C4-2B (cell line): Measurements from ENCODE around the gene HACE1.

ENCODE experiments used
- H3K27ac ChIP-seq: fragments of 450-650 bp; 2 replicates; pipeline ENCODE4 v1.5.1; 2017
- CTCF ChIP-seq: fragments of 450-650 bp; conservative IDR thresholded peaks from 2 replicates; pipeline ENCODE4 v1.5.1; 2017; ENCODE audit warnings: mild to moderate bottlenecking
- ZFX ChIP-seq: fragments of 450-650 bp; IDR thresholded peaks from 2 replicates; pipeline ENCODE4 v1.6.1; 2017

Gene HACE1

GRCh38 chr6:104887350-104887749, 27.6 kb upstream of the HACE1 start:
- no peak for TF ChIP-seq CTCF
- TF ChIP-seq ZFX: no peak

GRCh38 chr6:104885518-104886043, 25.9 kb upstream of the HACE1 start:
- no peak overlapping the region for H3K27ac ChIP-seq

More at GRCh38 chr6:104887350-104887749, 27.6 kb upstream of the HACE1 start:
- H3K27ac ChIP-seq: no peak overlapping the region

GRCh38 chr6:104884867-104885517, 25.3 kb upstream of the HACE1 start:
- no peak overlapping the region for H3K27ac ChIP-seq

More at GRCh38 chr6:104885518-104886043, 25.9 kb upstream of the HACE1 start:
- no peak for TF ChIP-seq CTCF
- no peak for TF ChIP-seq ZFX

GRCh38 chr6:104881964-104882668, 22.4 kb upstream of the HACE1 start:
- H3K27ac ChIP-seq: no peak overlapping the region
- TF ChIP-seq CTCF (no peak), ZFX (no peak)

More at GRCh38 chr6:104884867-104885517, 25.3 kb upstream of the HACE1 start:
- TF ChIP-seq CTCF (no peak), ZFX (no peak)

GRCh38 chr6:104862456-104862855, 2.7 kb upstream of the HACE1 start:
- TF ChIP-seq ZFX (no peak), CTCF (no peak)
- no peak overlapping the region for H3K27ac ChIP-seq

GRCh38 chr6:104860221-104860620, 502 bp upstream of the HACE1 start:
- TF ChIP-seq CTCF: no peak
- no peak for TF ChIP-seq ZFX
- no peak overlapping the region; the same call in 1 of the 2 replicates for H3K27ac ChIP-seq

GRCh38 chr6:104858642-104859041, 1.1 kb downstream of the HACE1 start:
- TF ChIP-seq ZFX: no peak
- TF ChIP-seq CTCF: no peak
- H3K27ac ChIP-seq: no peak overlapping the region
